Lung (tissue), 12 donors: Measurements from ENCODE around the gene CAMK2B. TPM values are rescaled to one million over a fixed set of nuclear protein-coding genes. Genes with fewer than 3 reads are reported as not detected.

Experiments used
- ATAC-seq: fragments of 200-7000 bp; cut with Tn5 transposase; one replicate; pipeline ENCODE4 v1.9.1; 2020; ENCODE audit warnings: moderate number of reproducible peaks; ENCODE audit not compliant: insufficient read depth, low FRiP score
- DNase-seq, 3 donors: peaks; one replicate each; pipeline ENCODE4 v3.0.0-alpha.2; 2013 to 2017
- H3K27ac ChIP-seq, 2 donors: one replicate each; pipeline ENCODE4 v1.5.1; 2013; ENCODE audit warnings: mild to moderate bottlenecking in 2 of 2, moderate library complexity in 2 of 2, control low read depth in 1 of 2, inconsistent platforms in 1 of 2, low read depth in 1 of 2, low read length in 1 of 2
- H3K27me3 ChIP-seq, 3 donors: one replicate each; pipeline ENCODE4 v1.5.1; 2013; ENCODE audit warnings: low read length in 2 of 3; ENCODE audit not compliant: control insufficient read depth in 3 of 3, insufficient read depth in 3 of 3
- H3K36me3 ChIP-seq, 4 donors: one replicate each; pipeline ENCODE4 v1.5.1; 2013; ENCODE audit warnings: low read length in 4 of 4, mild to moderate bottlenecking in 1 of 4, moderate library complexity in 1 of 4; ENCODE audit not compliant: control insufficient read depth in 4 of 4, insufficient read depth in 4 of 4
- H3K4me1 ChIP-seq, 5 donors: one replicate each; pipeline ENCODE4 v1.5.1; 2013; ENCODE audit warnings: low read length in 5 of 5, mild to moderate bottlenecking in 2 of 5, moderate library complexity in 1 of 5; ENCODE audit not compliant: control insufficient read depth in 5 of 5, insufficient read depth in 5 of 5
- H3K4me3 ChIP-seq: one replicate; pipeline ENCODE4 v1.5.1; 2013; ENCODE audit warnings: mild to moderate bottlenecking, control low read depth, moderate library complexity
- H3K9ac ChIP-seq, 2 donors: one replicate each; pipeline ENCODE4 v1.5.1; 2013; ENCODE audit warnings: low read length in 2 of 2, control low read depth in 1 of 2; ENCODE audit not compliant: insufficient read depth in 1 of 2
- H3K9me3 ChIP-seq, 4 donors: one replicate each; pipeline ENCODE4 v1.5.1; 2013; ENCODE audit warnings: low read length in 3 of 4, mild to moderate bottlenecking in 1 of 4, moderate library complexity in 1 of 4; ENCODE audit not compliant: control insufficient read depth in 4 of 4, insufficient read depth in 3 of 4
- CTCF ChIP-seq: IDR thresholded peaks from 2 replicates; pipeline ENCODE4 v1.5.1; 2012; ENCODE audit warnings: mild to moderate bottlenecking; ENCODE audit errors: control extremely low read depth, extremely low read depth
- WGBS, 2 donors: extraction: QIAGEN DNeasy Blood & Tissue Kit; methylation state at CpG; one replicate each; pipeline ENCODE4 v1.1.7; 2013; 5-methylcytosine and 5-hydroxymethylcytosine counted together
- polyA plus RNA-seq, 2 donors: library from polyadenylated mRNA; stranded (reverse); fragments of 200-250 nt; gene quantifications; one replicate each; pipeline ENCODE4 v1.2.1, GENCODE V29; 2013
- total RNA-seq, 2 donors: library from RNA; depleted of rRNA in 1 of 2; stranded (reverse); fragments of >200 nt in 1 of 2; gene quantifications; one replicate each; pipeline ENCODE4 v1.2.1, GENCODE V29; 2014 to 2021
- donor health status: control.
- donor health status: control.
- donor health status: Bipolar disorder and iron deficiency.
- donor health status: healthy.
- donor health status: DM: yes; HTN: yes; CAD: no.

CAMK2B gene
- total and polyA plus RNA-seq, 4 donors, result 0.12 to 0.80 (median 0.33) TPM

GRCh38 chr7:44292420-44292817, 33.0 kb downstream of the CAMK2B start:
- ATAC-seq, result no peak
- no peak for TF ChIP-seq CTCF
- H3K9ac ChIP-seq, result peak overlapping the region in 1 of 2 donors; percentile 44
- peaks cover 4 to 42% (median 22%) of the 10 kb centered on the region in 5 donors for H3K4me1 ChIP-seq
- no peaks in the 10 kb centered on the region for H3K9me3 ChIP-seq
- 49 to 70% methylated on average over 1 of the region's 1 CpG for WGBS, 2 donors
- no peak for DNase-seq
- no peaks in the 10 kb centered on the region for H3K36me3 ChIP-seq
- H3K4me3 ChIP-seq, result no peak overlapping the region
- H3K27me3 ChIP-seq, result peaks cover 0 to 17% (median 2%) of the 10 kb centered on the region in 3 donors
- H3K27ac ChIP-seq, result peak overlapping the region in 1 of 2 donors; percentile 90

- Histone ChIP-seq H3K4me3 (no peak overlapping the region), H3K9me3 (no peaks in the 10 kb centered on the region), H3K4me1 (peaks cover 4 to 42% (median 22%) of the 10 kb centered on the region in 5 donors), H3K27me3 (peaks cover 0 to 17% (median 2%) of the 10 kb centered on the region in 3 donors), H3K36me3 (no peaks in the 10 kb centered on the region), H3K27ac (peak overlapping the region in 1 of 2 donors; percentile 90), H3K9ac (peak overlapping the region in 1 of 2 donors; percentile 44)
- 69 to 80% methylated on average over 9 of the region's 9 CpGs for WGBS, 2 donors
- peak in 1 of 3 donors; percentile 6 for DNase-seq
- no peak for ATAC-seq
- no peak for TF ChIP-seq CTCF
These were observed 33.5 kb downstream of the CAMK2B start for GRCh38 chr7:44291733-44292419.

GRCh38 chr7:44291066-44291732, 34.2 kb downstream of the CAMK2B start:
- H3K9me3 ChIP-seq, result no peaks in the 10 kb centered on the region
- peak overlapping the region in 1 of 2 donors; percentile 90 for H3K27ac ChIP-seq
- 48 to 52% methylated on average over 18 of the region's 18 CpGs for WGBS, 2 donors
- no peak for TF ChIP-seq CTCF
- H3K4me3 ChIP-seq, result no peak overlapping the region
- ATAC-seq (no peak), DNase-seq (peak; percentile 87 to 95 (median 90))
- no peaks in the 10 kb centered on the region for H3K36me3 ChIP-seq
- no peak overlapping the region for H3K9ac ChIP-seq
- peaks cover 0 to 17% (median 2%) of the 10 kb centered on the region in 3 donors for H3K27me3 ChIP-seq
- H3K4me1 ChIP-seq, result peaks cover 4 to 42% (median 22%) of the 10 kb centered on the region in 5 donors
